Measurements from ENCODE around the gene EYA3.
A peak's percentile ranks its signal among the peaks of the same experiment; 100 is the strongest.

EYA3 gene, protein sequence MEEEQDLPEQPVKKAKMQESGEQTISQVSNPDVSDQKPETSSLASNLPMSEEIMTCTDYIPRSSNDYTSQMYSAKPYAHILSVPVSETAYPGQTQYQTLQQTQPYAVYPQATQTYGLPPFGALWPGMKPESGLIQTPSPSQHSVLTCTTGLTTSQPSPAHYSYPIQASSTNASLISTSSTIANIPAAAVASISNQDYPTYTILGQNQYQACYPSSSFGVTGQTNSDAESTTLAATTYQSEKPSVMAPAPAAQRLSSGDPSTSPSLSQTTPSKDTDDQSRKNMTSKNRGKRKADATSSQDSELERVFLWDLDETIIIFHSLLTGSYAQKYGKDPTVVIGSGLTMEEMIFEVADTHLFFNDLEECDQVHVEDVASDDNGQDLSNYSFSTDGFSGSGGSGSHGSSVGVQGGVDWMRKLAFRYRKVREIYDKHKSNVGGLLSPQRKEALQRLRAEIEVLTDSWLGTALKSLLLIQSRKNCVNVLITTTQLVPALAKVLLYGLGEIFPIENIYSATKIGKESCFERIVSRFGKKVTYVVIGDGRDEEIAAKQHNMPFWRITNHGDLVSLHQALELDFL

DNA sequence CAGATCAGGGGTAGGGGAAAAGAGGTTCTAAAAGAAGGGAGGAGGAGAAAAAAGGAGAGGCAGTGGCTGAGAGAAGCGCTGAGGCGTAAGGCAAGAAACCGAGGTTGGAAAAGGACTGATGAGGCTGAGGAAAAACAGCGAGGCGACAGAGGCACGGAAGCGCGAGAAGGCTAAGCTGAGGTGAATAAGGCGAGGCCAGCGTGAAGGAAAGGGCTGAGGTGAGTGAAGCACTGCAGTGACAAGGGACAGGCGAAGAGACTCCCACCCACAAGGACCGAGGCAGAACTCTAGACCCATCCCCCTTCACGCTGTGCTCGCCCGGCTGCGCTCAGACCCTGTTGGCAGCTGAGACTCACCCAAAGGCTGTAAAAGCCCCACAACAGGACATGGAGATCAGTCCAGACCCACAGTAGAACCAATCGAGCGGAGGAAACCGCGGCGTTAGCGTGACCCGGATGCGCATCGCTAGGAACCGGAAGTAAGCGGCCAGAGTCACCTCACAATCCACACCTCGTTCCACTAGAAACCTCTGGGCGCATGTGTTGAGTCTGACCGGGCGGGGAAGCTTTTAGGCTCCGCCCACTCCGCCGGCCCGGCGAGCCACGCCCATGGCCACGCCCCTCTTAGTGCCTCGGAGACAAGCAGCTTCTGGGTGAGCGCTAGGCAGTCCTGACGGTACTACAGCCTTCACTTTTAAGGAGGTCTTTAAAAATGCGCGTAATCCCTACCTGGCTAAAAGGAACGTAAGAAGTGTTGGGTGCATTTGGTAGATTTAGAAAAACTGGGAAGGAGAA is at the start of gene EYA3:
TSS of gene EYA3 (minus strand) at position 443 of the 794 bp plus-strand sequence. CDS start 30,584 bp downstream, outside the sequence.
- DNase-seq = peak; percentile 96

DNA sequence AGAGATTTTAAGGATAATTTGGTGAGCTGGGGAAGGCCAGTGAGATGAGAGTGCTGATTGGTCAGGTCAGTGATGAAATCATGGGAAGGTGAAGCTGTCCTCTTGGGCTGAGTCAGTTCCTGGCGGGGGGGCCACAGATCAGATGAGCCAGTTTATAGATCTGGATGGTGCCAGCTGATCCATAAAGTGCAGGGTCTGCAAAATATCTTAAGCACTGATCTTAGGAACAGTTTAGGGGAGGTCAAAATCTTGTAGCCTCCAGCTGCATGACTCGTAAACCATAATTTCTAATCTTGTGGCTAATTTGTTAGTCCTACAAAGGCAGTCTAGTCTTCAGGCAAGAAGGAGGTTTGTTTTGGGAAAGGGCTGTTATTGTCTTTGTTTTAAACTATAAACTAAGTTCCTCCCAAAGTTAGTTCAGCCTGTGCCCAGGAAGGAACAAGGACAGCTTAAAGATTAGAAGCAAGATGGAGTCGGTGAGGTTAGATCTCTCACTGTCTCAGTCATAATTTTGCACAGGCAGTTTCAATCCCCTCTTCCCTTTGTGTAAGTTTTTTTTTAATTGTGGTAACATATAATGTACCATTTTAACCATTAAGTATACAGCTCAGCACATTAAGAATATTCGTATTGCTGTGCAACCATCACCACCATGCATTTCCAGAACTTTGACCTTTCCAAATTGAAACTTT is 48.7 kb upstream of the EYA3 start:
- DNase-seq = no peak

DNA sequence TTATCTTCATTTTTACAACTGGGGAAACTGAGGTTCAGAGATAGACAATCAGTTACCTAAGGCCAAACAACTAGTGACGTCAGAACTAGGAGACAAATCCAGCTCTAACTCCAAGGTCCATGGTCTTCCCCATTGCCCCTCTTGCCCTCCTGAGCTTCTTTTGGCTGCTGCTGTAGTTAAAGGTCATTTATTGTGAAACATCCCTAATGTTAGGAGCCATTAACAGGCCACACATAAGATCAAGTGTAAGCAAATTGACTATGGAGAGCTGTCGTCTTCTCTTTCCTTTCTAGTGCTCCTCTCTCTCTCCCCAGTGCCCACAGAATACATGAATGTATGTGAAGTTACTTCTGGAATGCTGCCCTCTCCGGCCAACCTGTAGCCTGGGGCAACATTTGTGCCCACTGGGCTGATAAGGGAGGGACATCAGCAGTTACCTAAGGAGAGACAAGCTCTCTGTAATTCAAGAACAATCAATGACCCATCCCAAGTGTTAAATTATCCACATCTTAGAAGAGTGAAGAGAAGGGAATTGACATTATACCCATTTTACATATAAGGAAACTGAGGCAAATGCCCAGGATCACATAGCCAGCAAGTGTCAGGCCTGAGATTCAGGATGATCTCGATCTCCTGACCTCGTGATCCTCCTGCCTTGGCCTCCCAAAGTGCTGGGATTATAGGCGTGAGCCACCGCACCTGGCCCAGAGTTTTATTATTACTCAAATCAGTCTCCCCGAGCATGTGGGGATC is 47.9 kb upstream of the EYA3 start:
- DNase-seq = no peak

DNA sequence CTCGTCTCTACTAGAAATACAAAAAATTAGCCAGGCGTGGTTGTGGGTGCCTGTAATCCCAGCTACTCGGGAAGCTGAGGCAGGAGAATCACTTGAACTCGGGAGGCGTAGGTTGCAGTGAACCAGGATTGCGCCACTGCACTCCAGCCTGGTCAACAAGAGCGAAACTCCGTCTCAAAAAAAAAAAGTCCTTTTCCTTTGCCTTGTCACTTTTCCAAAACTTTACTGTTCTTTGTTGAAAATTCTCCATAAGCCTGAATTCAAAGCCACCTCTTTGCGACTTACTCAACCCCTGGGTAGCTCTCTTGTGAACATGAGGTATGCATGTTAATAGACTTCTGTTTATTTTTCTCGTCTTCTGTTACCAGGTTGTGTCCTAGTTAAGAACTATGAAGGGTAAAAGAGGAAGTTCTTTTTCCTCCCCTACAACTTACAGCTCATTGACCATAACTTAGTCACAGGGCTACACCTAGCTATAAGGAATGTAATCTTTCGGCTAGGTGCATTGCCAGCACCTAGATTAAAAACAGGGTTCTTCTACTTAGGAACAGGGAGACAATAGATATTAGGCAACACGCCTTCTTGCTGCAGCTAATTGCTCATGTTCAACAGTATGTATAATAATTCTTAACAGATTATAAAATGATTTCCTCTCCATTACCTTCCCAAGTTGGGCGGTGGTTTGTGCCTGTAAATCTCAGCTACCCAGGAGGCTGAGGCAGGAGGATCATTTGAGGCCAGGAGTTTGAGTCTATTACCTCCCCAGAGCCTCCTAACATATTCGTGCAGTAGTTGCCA is 47.2 kb upstream of the EYA3 start:
- DNase-seq = no peak

DNA sequence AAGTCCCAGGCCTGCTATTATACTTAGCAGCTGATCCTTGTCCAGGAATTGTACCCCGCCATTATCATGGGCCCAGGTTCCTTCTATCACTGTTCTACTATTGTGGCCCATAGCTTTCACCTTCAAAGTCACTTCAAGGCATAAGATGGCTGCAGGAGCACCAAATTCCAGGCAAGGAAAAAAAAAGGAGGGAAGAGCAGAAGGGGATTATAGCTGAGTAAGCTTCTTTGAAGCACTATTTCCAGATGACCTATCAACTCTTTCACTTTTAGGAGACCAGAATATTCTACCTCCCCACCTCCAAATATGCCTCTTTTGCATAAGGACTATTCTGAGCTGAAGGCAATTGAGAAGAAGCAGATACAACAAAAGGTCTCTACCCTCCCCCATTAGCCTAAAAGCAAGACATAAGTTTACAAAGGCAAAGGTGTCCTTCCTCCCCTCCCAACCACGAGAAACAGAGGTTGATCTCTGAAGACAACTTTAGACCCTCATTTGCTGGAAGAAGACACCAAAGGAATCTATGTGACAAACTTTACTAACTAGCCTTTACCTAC is 46.3 kb upstream of the EYA3 start:
- no peak for DNase-seq

DNA sequence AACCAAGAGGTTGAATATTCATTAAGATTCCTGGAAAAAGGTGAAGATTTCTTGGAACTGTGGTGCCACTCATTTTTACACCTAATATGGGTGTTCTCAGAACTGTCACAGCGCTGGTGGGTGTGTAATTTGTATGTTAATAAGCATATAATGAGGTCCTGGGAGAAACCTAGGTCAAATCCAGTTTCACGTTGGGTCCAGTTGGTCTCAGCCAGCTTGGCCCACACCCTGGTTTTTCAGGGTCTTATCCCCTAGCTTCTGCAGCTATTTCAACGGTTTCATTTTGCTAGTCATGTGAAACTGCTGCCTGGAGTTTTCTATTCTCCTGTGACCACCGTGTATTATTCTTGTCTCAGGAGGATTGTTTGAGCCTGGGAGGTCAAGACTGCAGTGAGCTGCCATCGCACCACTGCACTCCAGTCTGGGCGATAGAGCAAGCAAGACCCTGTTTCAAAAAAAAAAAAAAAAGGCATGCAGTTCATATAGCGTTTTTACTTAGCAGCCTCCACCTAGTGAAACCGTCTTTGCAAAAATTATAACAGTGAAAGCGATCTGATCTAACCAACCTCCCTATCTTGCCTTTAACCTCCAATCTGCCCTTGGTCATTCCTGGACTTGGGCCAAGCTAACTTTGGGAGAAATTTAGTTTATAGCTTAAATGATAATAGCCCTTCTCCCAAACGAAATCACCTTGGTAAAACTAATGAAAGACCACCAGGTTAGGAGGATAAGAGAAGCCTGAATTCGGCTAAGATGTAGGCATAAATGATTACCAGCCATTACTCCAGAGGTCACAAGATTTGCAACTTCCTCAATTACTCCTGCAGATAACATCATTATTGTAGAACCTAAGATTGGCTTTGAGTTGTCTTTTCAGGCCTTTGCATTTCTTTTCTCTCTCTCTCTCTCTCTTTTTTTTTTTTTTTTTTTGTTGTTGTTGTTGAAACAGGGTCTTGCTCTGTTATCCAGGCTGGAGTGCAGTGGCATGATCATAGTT is 44.1 kb upstream of the EYA3 start:
- no peak for DNase-seq

DNA sequence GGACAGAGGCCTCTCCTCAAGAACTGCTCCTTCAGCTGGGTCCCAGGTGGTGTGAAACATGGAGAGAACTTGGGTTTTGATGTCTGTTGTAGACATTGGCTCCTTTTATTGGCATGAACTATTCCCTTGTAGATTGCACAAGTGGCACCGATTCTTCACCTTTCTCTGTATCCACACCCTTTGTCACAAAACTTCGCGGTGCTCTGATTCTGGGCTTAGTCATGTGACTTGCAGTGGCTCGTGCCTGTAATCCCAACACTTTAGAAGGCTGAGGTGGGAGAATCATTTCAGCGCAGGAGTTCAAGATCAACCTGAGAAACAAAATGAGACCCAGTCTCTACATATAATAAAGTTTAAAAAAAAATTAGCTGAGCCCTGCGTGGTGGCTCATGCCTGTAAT is 42.5 kb upstream of the EYA3 start:
- no peak for DNase-seq

DNA sequence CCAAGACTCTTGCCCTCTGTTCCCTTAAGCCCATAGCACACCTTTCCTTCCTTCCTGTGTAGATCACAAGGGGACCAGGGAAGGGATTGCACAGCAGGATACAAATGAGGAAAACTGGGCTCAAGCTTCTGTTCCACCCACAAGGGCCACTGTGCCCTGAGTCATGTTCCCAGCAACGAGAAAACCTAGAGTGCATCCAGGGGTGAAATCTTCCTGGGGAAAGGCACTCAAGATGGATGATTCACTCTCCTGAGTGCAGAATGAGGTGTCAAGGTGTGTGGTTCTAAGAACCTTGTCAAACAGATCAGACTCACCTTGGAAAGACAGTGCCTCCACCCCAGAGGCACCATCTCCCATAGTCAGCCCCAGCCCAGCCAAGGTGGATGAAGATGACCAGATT is 40.7 kb upstream of the EYA3 start:
- DNase-seq = no peak

DNA sequence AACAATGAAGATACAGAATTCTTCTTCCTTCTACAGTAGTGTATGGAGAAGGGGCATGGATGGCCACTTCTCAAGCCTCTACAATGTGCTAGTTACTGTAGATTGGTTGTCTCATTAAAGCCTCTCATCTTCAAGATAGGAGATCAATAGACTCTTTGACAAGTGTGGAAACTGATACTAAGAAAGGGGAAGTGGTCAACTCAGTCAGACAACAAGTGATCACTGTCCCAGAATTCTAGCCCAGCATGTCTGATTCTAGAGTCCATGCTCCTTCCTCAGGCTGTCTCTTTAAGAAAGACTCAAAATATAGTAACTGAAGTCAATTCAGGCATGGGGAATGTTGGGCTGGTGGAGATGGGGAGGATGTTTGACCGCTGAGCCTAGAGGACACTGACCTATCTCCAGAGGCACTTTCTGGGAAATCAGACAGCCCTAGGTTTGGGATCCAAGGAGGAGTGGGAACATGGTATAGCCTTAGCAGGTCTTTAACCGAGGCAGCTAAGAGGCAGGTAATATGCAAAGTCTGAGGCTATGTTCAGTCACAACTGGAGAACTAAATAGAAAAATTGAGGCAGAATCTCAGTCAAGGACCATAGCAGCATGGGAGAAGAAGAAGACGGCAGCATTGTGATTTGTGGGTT is 39.3 kb upstream of the EYA3 start:
- no peak for DNase-seq

DNA sequence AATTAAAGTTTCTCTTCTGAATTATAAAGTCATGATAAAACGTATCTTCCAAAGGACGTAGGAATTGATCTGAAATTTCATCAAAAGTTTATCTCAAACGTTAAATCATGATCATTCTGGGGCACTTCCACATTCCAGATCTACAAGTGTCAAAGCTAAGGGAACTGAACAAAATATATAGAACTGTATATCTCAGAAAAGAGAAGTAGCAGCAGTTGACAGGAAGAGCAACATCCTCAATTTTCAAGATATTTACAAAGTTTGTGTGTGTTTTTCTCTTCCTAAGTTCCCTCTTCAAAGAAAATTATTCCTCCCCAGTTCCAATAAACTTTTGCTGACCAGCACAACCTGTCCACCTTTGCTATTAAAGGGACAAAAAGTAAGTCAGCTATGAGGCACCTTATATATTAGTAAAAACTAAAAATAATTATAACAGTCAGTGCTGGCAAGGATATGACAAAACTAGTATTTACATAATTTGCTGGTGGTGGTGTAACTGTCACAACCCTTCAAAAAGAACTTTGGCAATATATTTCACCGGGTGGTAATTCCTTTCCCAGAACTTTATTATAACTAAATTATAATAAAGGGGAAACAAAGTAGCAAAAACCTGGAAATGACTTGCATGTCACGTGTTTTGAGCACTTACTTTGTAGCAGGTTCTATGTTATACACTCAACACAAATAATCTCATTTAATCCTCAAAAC is 38.5 kb upstream of the EYA3 start:
- DNase-seq = no peak

DNA sequence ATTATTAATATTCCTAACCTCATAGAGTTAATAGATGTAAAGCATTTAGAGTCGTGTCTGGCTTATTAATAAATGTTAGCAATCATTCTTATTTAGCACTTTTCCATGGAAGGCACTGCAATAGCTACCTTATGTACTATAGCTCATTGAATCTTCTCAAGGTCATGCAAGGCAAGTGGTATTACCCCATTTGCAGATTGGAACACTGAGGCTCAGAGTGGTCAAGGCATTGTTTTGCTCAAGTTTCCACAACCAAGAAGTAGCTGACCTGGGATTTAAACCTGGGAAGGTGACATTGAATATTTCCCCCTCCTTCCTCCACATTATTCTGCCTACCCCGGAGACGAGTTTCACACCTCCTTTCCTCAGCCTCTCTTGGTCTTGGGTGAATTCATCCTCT is 37.8 kb upstream of the EYA3 start:
- no peak for DNase-seq

DNA sequence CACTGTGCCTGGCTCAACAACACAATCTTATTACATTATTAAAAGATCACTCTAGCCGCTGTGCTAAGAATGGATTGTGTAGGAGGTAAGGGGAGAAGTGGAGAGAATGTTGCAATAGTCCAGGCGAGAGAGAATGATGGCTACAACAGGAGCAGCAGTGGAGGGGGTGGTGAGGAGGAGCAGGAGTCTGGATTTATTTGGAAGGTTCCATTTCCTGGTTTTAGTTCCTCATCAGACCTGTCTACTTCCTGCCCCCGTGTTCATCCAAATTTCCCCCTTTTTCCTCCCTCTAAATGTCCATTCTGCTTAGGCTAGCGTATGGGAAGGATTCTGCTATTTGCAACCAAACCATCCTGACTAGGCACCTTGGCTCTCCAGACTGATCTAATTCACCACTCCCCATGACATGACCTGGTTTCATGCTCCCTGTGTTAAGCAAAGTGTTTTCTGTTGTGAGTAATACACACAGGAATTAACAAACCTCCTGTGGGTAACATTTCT is 35.1 kb upstream of the EYA3 start:
- no peak for DNase-seq

DNA sequence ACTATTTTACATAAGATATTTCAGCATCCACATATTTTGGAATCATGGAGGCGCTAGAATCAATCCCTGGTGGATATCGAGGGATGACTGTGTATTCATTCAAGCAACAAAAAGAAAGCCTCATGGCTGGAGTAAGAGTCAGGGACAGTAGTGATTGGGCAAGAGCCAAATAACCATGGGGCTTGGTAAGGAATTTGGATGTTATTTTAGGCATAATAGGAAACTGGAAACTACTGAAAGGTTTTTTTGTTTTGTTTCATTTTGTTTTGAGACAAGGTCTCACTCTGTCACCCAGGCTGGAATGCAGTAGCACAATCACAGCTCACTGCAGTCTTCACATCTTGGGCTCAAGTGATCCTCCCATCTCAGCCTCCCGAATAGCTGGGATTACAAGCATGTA is 33.8 kb upstream of the EYA3 start:
- DNase-seq = no peak

DNA sequence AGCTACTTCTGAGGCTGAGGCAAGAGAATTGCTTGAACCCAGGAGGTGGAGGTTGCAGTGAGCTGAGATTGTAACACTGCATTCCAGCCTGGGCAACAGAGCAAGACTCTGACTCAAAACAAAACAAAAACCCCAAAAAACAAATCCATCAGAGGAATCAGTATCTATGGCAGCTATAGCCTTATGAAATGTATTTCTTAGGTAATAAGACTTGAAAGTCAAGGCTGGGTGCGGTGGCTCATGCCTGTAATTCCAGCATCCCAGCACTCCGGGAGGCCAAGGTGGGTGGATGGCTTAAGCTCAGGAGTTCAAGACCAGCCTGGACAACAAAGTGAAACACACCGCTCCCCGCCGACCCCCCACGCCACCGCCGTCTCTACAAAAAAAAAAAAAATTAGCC is 31.1 kb upstream of the EYA3 start:
- no peak for DNase-seq

DNA sequence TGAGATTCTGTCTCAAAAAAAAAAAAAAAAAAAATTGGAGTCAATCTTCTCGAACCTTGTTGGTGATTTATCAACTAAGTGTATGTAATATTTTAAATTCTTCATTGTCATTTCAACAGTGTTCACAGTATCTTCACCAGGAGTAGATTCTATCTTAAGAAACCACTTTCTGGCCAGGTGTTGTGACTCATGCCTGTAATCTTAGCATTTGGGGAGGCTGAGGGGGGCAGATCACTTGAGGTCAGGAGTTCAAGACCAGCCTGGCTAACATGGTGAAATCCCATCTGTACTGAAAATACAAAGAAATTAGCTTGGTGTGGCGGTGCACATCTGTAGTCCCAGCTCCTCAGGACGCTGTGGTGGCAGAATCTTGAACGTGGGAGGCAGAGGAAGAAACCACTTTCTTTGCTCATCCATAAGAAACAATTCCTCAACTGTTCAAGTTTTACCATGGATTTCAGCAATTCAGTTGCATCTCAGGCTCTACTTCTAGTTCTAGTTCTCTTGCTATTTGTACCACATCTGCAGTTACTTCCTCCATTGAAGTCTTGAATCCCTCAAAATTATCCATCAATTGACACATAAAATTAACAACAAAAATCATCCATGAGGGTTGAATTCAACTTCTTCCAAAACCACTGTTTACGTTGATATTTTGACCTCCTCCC is 30.4 kb upstream of the EYA3 start:
- DNase-seq = no peak

DNA sequence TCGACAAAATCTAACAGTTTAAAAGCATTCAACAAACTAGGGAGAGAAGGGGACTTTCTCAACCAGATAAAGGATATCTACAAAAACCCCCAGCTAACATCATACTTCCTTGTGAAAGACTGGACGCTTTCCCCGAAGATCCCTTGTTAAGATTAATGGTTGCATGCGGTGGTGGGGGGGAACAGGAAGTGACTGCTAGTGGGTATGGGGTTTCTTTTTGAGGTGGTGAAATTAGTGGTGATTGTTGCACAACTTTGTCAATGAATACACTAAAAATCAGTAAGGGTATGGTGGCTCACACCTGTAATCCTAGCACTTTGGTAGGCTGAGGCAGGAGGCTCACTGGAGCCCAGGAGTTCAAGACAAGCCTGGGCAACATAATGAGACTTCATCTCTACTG is 26.9 kb upstream of the EYA3 start:
- no peak for DNase-seq

DNA sequence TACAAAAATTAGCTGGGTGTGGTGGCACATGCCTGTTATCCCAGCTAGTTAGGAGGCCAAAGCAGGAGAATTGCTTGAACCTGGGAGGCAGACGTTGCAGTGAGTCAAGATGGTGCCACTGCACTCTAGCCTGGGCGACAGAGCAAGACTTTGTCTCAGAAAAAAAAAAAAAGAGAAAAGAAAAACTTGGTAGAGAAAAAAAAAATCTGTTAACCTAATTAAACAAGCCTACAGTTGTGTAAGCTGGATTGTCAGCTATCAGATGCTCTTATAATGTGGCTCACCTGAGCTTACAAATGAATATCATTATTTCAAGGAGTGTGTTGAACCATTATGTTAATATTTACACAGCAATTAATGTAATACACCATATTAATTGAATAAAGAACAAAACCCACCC is 26.4 kb upstream of the EYA3 start:
- no peak for DNase-seq

DNA sequence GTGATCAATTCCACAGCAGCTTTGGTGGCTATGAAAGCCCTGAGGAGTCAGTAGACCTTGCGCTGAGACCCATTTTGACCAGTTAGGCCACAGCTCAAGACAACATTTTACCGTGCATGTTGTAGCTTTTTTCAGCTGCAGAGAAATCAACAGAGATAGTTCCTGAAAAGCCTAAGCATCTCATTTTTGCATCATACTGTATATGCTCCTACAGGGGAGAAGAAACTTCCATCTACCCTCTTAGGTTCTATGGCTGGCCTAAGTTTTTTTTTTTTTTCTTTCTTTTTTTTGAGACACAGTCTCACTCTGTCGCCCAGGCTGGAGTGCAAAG is 24.8 kb upstream of the EYA3 start:
- DNase-seq = no peak

Data from midbrain (tissue), 1 donor.